Heart left ventricle (tissue), 13 donors: ENCODE measurements around the gene C1orf159.

Source experiments
- POLR2A ChIP-seq, 2 donors: fragments of 450-650 bp; IDR thresholded peaks; one replicate each; pipeline ENCODE4 v1.6.1; 2017; ENCODE audit warnings: antibody characterized with exemption in 2 of 2, mild to moderate bottlenecking in 2 of 2, moderate library complexity in 2 of 2
- TF ChIP-seq, protein P1 (sequence below), 12 donors: fragments of 200-600 bp; sonication (generic) in 4 of 12; IDR thresholded peaks; one replicate each; pipeline versions ENCODE4 v1.5.0 to v1.8.0; 2018 to 2022; ENCODE audit warnings: antibody characterized with exemption in 12 of 12, mild to moderate bottlenecking in 5 of 12
- donor health status: ischemic (EF 13 %, LVEDD 7.1; RV severe dilation, severe dysfunction).
- donor health status: DM: no; HTN: yes; CAD: no.
- donor health status: DM: no; HTN: no; CAD: no.
- donor health status: ischemic (EF 25% LVEDD 6.9; RV normal size, moderate dysfunction).
- donor health status: ischemic (EF 25% LVEDD 5.7; RV mildly dilated, moderate dysfunction).
- donor health status: ischemic (EF 35%, LVEDD 5.7; RV mildly dilated, moderate dysfunction).
- donor health status: nonischemic (EF 11% LVEDD 7.7; RV severe dilation, severe dysfunction).
- donor health status: DM: yes; HTN: yes; CAD: no.
- donor health status: PGD.
- donor health status: ischemic (EF 29% LVEDD 5.4; RV normal size, mild dysfunction).
- donor health status: nonischemic (EF 23%, LVEDD 6.1; RV moderate dilation, normal function).

DNA sequence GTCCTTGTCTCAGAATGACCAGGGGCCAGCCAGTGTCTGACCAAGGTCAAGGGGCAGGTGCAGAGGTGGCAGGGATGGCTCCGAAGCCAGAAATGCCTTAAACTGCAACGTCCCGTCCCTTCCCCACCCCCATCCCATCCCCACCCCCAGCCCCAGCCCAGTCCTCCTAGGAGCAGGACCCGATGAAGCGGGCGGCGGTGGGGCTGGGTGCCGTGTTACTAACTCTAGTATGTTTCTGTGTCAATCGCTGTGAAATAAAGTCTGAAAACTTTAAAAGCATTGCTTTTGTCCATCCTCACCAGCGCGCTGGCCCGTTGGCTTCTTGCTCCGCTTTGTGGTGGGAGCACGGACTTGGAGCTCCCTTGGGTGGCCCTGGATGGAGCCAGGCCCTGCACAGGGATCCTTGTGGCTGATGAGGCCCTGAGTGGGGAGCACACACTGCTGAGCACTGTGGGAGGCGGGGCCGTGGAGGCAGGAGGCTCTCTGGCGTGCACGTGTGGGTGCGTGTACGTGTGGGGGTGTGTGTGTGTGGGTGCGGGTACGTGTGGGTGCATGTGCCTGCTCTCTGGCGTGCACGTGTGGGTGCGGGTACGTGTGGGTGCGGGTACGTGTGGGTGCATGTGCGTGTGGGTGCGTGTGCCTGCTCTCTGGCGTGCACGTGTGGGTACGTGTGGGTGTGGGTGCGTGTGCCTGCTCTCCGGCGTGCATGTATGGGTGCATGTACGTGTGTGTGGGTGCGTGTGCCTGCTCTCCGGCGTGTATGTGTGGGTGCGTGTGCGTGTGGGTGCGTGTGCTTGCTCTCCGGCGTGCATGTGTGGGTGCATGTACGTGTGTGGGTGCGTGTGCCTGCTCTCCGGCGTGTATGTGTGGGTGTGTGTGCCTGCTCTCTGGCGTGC lies 59.8 kb downstream of the C1orf159 start:
- TF ChIP-seq, protein P1, sequence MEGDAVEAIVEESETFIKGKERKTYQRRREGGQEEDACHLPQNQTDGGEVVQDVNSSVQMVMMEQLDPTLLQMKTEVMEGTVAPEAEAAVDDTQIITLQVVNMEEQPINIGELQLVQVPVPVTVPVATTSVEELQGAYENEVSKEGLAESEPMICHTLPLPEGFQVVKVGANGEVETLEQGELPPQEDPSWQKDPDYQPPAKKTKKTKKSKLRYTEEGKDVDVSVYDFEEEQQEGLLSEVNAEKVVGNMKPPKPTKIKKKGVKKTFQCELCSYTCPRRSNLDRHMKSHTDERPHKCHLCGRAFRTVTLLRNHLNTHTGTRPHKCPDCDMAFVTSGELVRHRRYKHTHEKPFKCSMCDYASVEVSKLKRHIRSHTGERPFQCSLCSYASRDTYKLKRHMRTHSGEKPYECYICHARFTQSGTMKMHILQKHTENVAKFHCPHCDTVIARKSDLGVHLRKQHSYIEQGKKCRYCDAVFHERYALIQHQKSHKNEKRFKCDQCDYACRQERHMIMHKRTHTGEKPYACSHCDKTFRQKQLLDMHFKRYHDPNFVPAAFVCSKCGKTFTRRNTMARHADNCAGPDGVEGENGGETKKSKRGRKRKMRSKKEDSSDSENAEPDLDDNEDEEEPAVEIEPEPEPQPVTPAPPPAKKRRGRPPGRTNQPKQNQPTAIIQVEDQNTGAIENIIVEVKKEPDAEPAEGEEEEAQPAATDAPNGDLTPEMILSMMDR (IDR thresholded peaks at IDR 0.05), result no peak
- TF ChIP-seq POLR2A (IDR thresholded peaks at IDR 0.05), result no peak
